SK-N-SH (cell line): ENCODE data around the gene SETSIP. TPM values are rescaled to one million over a fixed set of nuclear protein-coding genes. Genes with fewer than 3 reads are reported as not detected.

Experiments
- CTCF ChIA-PET: fragments of 300-600, 350-600 bp; formaldehyde crosslinking; extraction: SDS; loops from one replicate; lab custom pipeline; 2021; lab: Yijun Ruan, JAX
- POLR2A ChIA-PET: fragments of 350-600 bp; sonication (Branson Sonifier 250); formaldehyde crosslinking; extraction: SDS; loops from one replicate; lab custom pipeline; 2020; ENCODE audit warnings: antibody characterized with exemption, inconsistent platforms; lab: Yijun Ruan, JAX
- DNase-seq: peaks from one replicate; pipeline ENCODE4 v3.0.0; 2012
- H2AFZ ChIP-seq: fragments of 200-600 bp; sonication (generic); 2 replicates; pipeline ENCODE4 v1.8.1; 2016; ENCODE audit warnings: antibody characterized with exemption, mild to moderate bottlenecking, low read depth
- H3F3A ChIP-seq: fragments of 200-600 bp; sonication (generic); replicated peaks from 2 replicates; pipeline ENCODE3; 2016; ENCODE audit warnings: antibody characterized with exemption, mild to moderate bottlenecking; ENCODE audit not compliant: insufficient read depth
- H3K27ac ChIP-seq, 2 experiments: fragments of 200-500 bp in 1 of 2; fragments of 200-600 bp in 1 of 2; sonication (Bioruptor generic) in 1 of 2; sonication (generic), shearing (Covaris generic) in 1 of 2; 2 replicates each; pipeline versions ENCODE4 v1.5.1 to v1.6.1; 2014 to 2016; ENCODE audit warnings: low read depth in 2 of 2, inconsistent platforms in 1 of 2, low read length in 1 of 2, mild to moderate bottlenecking in 1 of 2, mixed read lengths in 1 of 2
- H3K27me3 ChIP-seq: fragments of 200-600 bp; sonication (generic), shearing (Covaris generic); 2 replicates; pipeline ENCODE4 v1.6.1; 2016; ENCODE audit warnings: mixed run types; ENCODE audit not compliant: insufficient read depth
- H3K36me3 ChIP-seq, 2 experiments: fragments of 200-500 bp in 1 of 2; fragments of 200-600 bp in 1 of 2; sonication (Bioruptor generic) in 1 of 2; sonication (generic) in 1 of 2; replicated peaks in 1 of 2; 2 replicates each; pipeline versions ENCODE3 to v1.5.1; 2014 to 2016; ENCODE audit warnings: low read length in 1 of 2, mild to moderate bottlenecking in 1 of 2; ENCODE audit not compliant: insufficient read depth in 2 of 2, control insufficient read depth in 1 of 2
- H3K4me1 ChIP-seq, 2 experiments: fragments of 200-500 bp in 1 of 2; fragments of 200-600 bp in 1 of 2; sonication (Bioruptor generic) in 1 of 2; sonication (generic), shearing (Covaris generic) in 1 of 2; 2 replicates each; pipeline versions ENCODE4 v1.5.1 to v1.6.1; 2014 to 2016; ENCODE audit warnings: low read depth in 1 of 2, low read length in 1 of 2, mixed run types in 1 of 2; ENCODE audit not compliant: insufficient read depth in 2 of 2, control insufficient read depth in 1 of 2
- H3K4me2 ChIP-seq: fragments of 200-600 bp; sonication (generic), shearing (Covaris generic); 2 replicates; pipeline ENCODE4 v1.6.1; 2017; ENCODE audit warnings: mixed run types
- H3K4me3 ChIP-seq, 2 experiments: fragments of 200-500 bp in 1 of 2; fragments of 200-600 bp in 1 of 2; sonication (Bioruptor generic) in 1 of 2; sonication (generic), shearing (Covaris generic) in 1 of 2; 2 replicates each; pipeline versions ENCODE4 v1.5.1 to v1.8.1; 2014 to 2016; ENCODE audit warnings: low read depth in 2 of 2, inconsistent platforms in 1 of 2, low read length in 1 of 2, mild to moderate bottlenecking in 1 of 2, mixed read lengths in 1 of 2, moderate library complexity in 1 of 2
- H3K79me2 ChIP-seq: fragments of 200-600 bp; sonication (generic); 2 replicates; pipeline ENCODE4 v1.8.1; 2017; ENCODE audit warnings: mild to moderate bottlenecking; ENCODE audit not compliant: insufficient read depth
- H3K9ac ChIP-seq: fragments of 200-600 bp; sonication (generic); 2 replicates; pipeline ENCODE4 v1.6.1; 2017; ENCODE audit warnings: mixed run types
- H3K9me2 ChIP-seq: fragments of 200-600 bp; sonication (generic); 2 replicates; pipeline ENCODE4 v1.6.1; 2017; ENCODE audit warnings: mixed run types
- H3K9me3 ChIP-seq: fragments of 200-600 bp; sonication (generic); 2 replicates; pipeline ENCODE4 v1.6.1; 2017; ENCODE audit warnings: mixed run types, mild to moderate bottlenecking, moderate library complexity
- H4K20me1 ChIP-seq: fragments of 200-600 bp; sonication (generic); 2 replicates; pipeline ENCODE4 v1.6.1; 2017; ENCODE audit warnings: mild to moderate bottlenecking, mixed run types; ENCODE audit not compliant: insufficient read depth
- CHD2 ChIP-seq: fragments of 150-350 bp; IDR thresholded peaks from 2 replicates; pipeline ENCODE4 v1.6.1; 2018; ENCODE audit warnings: low read length; ENCODE audit not compliant: partially characterized antibody
- EP300 ChIP-seq, 2 experiments: IDR thresholded peaks; 2 replicates each; pipeline versions ENCODE4 v1.4.0 to v1.6.1; 2012; ENCODE audit warnings: borderline replicate concordance in 1 of 2, low read depth in 1 of 2, low read length in 1 of 2
- EZH2phosphoT487 ChIP-seq: fragments of 200-600 bp; sonication (generic); IDR thresholded peaks from 2 replicates; pipeline ENCODE4 v1.6.1; 2017; ENCODE audit warnings: low read depth, mixed run types, mild to moderate bottlenecking, antibody characterized with exemption, moderate library complexity, borderline replicate concordance
- FOSL2 ChIP-seq: IDR thresholded peaks from 2 replicates; pipeline ENCODE4 v1.4.0; 2012; ENCODE audit warnings: low read depth, mild to moderate bottlenecking, moderate library complexity, borderline replicate concordance
- FOXJ3 ChIP-seq: sonication (generic); formaldehyde crosslinking; IDR thresholded peaks from 2 replicates; pipeline ENCODE4 v1.5.1; 2020; ENCODE audit warnings: mild to moderate bottlenecking, missing genetic modification reagents
- FOXM1 ChIP-seq: IDR thresholded peaks from 2 replicates; pipeline ENCODE4 v1.4.0; 2012; ENCODE audit warnings: low read depth, mild to moderate bottlenecking
- GABPA ChIP-seq: IDR thresholded peaks from 2 replicates; pipeline ENCODE4 v1.4.0; 2012; ENCODE audit warnings: low read depth, mild to moderate bottlenecking
- JUND ChIP-seq: IDR thresholded peaks from 2 replicates; pipeline ENCODE4 v1.4.0; 2012
- NFIC ChIP-seq: IDR thresholded peaks from 2 replicates; pipeline ENCODE4 v1.4.0; 2012; ENCODE audit warnings: borderline replicate concordance
- POLR2AphosphoS5 ChIP-seq: IDR thresholded peaks from 2 replicates; pipeline ENCODE4 v1.6.1; 2012; ENCODE audit warnings: low read depth, low read length
- RXRA ChIP-seq: IDR thresholded peaks from 2 replicates; pipeline ENCODE4 v1.4.0; 2012; ENCODE audit warnings: low read depth, mild to moderate bottlenecking, borderline replicate concordance
- SMC3 ChIP-seq: IDR thresholded peaks from 2 replicates; pipeline ENCODE4 v1.6.1; 2012; ENCODE audit warnings: low read depth, low read length, improper control_type of control experiment
- TAF1 ChIP-seq: IDR thresholded peaks from 2 replicates; pipeline ENCODE4 v1.6.1; 2012; ENCODE audit warnings: low read depth, mild to moderate bottlenecking, low read length, moderate library complexity, borderline replicate concordance
- WGBS: methylation state at CpG from one replicate; pipeline ENCODE4 v1.1.6; 2017; ENCODE audit warnings: low lambda C conversion rate; 5-methylcytosine and 5-hydroxymethylcytosine counted together
- polyA plus RNA-seq, 3 experiments: library from polyadenylated mRNA; depleted of rRNA; stranded (reverse); fragments of >200 nt; gene quantifications; 2 replicates each; pipeline ENCODE4 v1.2.3, GENCODE V29; 2012
- TF ChIP-seq, protein P1 (sequence below): IDR thresholded peaks from 2 replicates; pipeline ENCODE4 v1.4.0; 2012; ENCODE audit warnings: low read depth, borderline replicate concordance
- TF ChIP-seq, protein P2 (sequence below): fragments of 150-350 bp; IDR thresholded peaks from 2 replicates; pipeline ENCODE4 v1.6.1; 2017; ENCODE audit warnings: antibody characterized with exemption, low read length, low read depth, borderline replicate concordance
- TF ChIP-seq, protein P3 (sequence below): IDR thresholded peaks from 2 replicates; pipeline ENCODE4 v1.6.1; 2012; ENCODE audit warnings: mild to moderate bottlenecking, low read depth, low read length, moderate library complexity

Gene SETSIP
- polyA plus RNA-seq, 1 of the 3 experiments (the other 2 are of a cell fraction) = not detected

DNA sequence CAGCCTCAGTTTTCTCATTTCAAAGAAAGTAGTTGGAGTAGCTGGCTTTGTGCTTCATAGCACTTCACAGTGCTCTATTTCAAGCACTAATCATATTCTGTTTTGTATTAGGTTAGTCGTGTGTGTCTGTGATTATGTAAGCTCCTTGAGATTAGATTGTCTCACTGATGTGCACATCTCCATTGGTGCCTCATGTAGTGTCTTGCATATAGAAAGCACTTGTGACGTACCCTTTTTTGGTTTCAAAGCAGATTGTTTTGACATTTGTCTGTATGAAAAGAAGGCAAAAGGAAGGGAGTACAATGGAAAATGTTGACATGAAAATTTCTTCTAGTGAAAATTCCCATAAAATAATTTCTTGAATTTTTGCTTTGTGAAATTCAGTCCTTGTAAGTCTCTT is 18.9 kb upstream of the SETSIP start (continued):
- TF ChIP-seq TAF1 = no peak
- no peak for TF ChIP-seq EP300 (IDR thresholded peaks at IDR 0.05; ENCODE audit: borderline replicate concordance in 1 of 2, low read depth in 1 of 2, low read length in 1 of 2)
- TF ChIP-seq, protein P1, sequence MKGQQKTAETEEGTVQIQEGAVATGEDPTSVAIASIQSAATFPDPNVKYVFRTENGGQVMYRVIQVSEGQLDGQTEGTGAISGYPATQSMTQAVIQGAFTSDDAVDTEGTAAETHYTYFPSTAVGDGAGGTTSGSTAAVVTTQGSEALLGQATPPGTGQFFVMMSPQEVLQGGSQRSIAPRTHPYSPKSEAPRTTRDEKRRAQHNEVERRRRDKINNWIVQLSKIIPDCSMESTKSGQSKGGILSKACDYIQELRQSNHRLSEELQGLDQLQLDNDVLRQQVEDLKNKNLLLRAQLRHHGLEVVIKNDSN = no peak
- TF ChIP-seq FOXJ3 = no peak
- TF ChIP-seq CHD2 = no peak

DNA sequence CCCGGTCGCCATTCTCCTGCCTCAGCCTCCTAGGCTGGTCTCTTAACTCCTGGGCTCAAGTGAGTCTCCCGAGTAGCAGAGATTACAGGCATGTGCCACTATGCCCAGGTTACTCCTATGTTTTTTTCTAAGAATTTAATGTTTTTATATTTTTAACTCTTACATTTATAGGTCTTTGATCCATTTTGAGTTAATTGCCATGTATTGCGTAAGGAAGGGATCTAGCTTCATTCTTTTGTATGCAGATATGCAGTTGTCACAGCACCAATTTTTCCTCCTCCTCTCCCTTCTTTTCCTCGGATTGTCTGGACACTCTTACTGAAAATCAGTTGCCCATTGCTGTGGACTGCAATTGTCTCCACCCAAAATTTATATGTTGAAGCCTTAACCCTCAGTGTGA is 16.4 kb upstream of the SETSIP start:
- Histone ChIP-seq H3K36me3 (no peaks in the 10 kb centered on the region), H3F3A (no peaks in the 10 kb centered on the region), H2AFZ (no peak overlapping the region), H3K9me2 (no peaks in the 10 kb centered on the region), H3K4me2 (no peak overlapping the region), H3K79me2 (no peaks in the 10 kb centered on the region), H3K9ac (no peak overlapping the region), H3K27ac (no peak overlapping the region), H4K20me1 (no peaks in the 10 kb centered on the region), H3K27me3 (no peaks in the 10 kb centered on the region), H3K4me3 (no peak overlapping the region), H3K4me1 (no peaks in the 10 kb centered on the region), H3K9me3 (no peaks in the 10 kb centered on the region)
- DNase-seq = no peak
- ChIA-PET POLR2A (no interaction called here), CTCF (interaction anchor here (0.8 kb wide), 1 partner anchor 7 kb away, joined by 3 read pairs; no protein-coding TSS in a partner anchor)
- WGBS = 83% methylated on average over 5 of the region's 5 CpGs
- TF ChIP-seq RXRA (no peak), EZH2phosphoT487 (no peak), TAF1 (no peak), JUND (no peak), SMC3 (no peak), FOXJ3 (no peak), GABPA (no peak), FOXM1 (no peak), CHD2 (no peak), FOSL2 (no peak), POLR2AphosphoS5 (no peak), NFIC (no peak)
- TF ChIP-seq, protein P2, sequence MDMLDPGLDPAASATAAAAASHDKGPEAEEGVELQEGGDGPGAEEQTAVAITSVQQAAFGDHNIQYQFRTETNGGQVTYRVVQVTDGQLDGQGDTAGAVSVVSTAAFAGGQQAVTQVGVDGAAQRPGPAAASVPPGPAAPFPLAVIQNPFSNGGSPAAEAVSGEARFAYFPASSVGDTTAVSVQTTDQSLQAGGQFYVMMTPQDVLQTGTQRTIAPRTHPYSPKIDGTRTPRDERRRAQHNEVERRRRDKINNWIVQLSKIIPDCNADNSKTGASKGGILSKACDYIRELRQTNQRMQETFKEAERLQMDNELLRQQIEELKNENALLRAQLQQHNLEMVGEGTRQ = no peak
- TF ChIP-seq, protein P3, sequence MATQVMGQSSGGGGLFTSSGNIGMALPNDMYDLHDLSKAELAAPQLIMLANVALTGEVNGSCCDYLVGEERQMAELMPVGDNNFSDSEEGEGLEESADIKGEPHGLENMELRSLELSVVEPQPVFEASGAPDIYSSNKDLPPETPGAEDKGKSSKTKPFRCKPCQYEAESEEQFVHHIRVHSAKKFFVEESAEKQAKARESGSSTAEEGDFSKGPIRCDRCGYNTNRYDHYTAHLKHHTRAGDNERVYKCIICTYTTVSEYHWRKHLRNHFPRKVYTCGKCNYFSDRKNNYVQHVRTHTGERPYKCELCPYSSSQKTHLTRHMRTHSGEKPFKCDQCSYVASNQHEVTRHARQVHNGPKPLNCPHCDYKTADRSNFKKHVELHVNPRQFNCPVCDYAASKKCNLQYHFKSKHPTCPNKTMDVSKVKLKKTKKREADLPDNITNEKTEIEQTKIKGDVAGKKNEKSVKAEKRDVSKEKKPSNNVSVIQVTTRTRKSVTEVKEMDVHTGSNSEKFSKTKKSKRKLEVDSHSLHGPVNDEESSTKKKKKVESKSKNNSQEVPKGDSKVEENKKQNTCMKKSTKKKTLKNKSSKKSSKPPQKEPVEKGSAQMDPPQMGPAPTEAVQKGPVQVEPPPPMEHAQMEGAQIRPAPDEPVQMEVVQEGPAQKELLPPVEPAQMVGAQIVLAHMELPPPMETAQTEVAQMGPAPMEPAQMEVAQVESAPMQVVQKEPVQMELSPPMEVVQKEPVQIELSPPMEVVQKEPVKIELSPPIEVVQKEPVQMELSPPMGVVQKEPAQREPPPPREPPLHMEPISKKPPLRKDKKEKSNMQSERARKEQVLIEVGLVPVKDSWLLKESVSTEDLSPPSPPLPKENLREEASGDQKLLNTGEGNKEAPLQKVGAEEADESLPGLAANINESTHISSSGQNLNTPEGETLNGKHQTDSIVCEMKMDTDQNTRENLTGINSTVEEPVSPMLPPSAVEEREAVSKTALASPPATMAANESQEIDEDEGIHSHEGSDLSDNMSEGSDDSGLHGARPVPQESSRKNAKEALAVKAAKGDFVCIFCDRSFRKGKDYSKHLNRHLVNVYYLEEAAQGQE = no peak
